Measurements from ENCODE around the gene ASXL1.
"Not testable (repeated sequence)": the region's sequence is repeated elsewhere in the genome, so short reads cannot be mapped to it uniquely, and the experiment has no call there.

ASXL1 gene

DNA sequence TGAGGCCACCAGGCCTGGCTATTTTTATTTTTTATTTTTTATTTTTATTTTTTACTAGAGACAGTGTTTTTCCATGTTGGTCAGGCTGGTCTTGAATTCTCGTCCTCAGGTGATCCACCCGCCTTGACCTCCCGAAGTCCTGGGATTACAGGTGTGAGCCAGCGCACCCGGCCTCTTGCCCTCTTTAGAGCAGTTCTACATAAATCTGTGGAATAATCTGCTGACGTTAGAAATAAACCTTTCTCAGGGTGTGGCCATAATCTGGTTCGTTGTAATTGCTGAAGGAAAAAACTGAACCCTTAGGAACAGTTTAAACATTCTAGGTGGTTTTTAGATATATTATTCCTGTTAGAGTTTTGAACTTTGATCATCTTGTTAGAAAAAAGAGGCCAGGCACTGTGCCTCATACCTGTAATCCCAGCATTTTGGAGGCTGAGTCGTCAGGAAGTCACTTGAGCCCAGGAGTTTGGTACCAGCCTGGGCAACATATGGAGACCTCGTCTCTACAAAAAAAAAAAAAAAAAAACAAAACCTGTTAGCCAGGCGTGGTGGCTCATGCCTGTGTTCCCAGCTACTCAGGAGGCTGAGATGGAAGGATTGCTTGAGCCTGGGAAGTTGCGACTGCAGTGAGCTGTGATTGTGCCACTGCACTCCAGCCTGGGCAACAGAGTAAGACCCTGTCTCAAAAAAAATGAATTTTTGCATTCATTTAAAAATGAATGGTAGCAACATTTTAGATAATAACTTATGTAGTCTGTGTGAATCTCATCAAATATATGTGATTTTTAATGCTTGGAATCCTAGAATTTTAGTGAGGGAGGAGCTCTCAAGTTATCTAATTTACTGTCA, 24.2 kb downstream of the ASXL1 start:
- H3K27ac ChIP-seq, result no peak overlapping the region
- H3K9me3 ChIP-seq (ENCODE audit: severe bottlenecking), result no peaks in the 10 kb centered on the region
- no peaks in the 10 kb centered on the region for H3K27me3 ChIP-seq (ENCODE audit: insufficient read depth, low read depth, severe bottlenecking)
- H3K4me3 ChIP-seq (ENCODE audit: low read depth, low read length), result no peak overlapping the region
- peak; percentile 16 for DNase-seq
- H3K36me3 ChIP-seq, result peaks cover 11% of the 10 kb centered on the region
- TF ChIP-seq, protein P1, sequence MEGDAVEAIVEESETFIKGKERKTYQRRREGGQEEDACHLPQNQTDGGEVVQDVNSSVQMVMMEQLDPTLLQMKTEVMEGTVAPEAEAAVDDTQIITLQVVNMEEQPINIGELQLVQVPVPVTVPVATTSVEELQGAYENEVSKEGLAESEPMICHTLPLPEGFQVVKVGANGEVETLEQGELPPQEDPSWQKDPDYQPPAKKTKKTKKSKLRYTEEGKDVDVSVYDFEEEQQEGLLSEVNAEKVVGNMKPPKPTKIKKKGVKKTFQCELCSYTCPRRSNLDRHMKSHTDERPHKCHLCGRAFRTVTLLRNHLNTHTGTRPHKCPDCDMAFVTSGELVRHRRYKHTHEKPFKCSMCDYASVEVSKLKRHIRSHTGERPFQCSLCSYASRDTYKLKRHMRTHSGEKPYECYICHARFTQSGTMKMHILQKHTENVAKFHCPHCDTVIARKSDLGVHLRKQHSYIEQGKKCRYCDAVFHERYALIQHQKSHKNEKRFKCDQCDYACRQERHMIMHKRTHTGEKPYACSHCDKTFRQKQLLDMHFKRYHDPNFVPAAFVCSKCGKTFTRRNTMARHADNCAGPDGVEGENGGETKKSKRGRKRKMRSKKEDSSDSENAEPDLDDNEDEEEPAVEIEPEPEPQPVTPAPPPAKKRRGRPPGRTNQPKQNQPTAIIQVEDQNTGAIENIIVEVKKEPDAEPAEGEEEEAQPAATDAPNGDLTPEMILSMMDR (IDR thresholded peaks at IDR 0.05; ENCODE audit: low read depth, low read length), result no peak

DNA sequence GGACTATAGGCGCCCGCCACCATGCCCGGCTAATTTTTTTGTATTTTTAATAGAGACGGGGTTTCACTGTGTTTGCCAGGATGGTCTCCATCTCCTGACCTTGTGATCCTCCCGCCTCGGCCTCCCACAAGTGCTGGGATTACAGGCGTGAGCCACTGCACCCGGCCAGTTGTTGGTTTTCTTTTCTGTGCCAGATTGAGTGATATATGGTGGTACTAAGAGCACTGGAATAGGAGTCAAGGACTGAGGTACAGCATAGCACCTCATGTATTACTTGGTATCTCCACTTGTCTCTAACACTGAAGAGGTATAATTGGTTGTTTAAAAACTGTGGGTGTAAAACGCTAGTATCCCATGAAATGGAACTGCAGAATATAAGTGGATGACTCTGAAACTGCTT, 25.3 kb downstream of the ASXL1 start:
- H3K9me3 ChIP-seq (ENCODE audit: severe bottlenecking); H3K27me3 ChIP-seq (ENCODE audit: insufficient read depth, low read depth, severe bottlenecking); H3K27ac ChIP-seq; DNase-seq; H3K4me3 ChIP-seq (ENCODE audit: low read depth, low read length): not testable (repeated sequence)
- H3K36me3 ChIP-seq, result peaks cover 11% of the 10 kb centered on the region

DNA sequence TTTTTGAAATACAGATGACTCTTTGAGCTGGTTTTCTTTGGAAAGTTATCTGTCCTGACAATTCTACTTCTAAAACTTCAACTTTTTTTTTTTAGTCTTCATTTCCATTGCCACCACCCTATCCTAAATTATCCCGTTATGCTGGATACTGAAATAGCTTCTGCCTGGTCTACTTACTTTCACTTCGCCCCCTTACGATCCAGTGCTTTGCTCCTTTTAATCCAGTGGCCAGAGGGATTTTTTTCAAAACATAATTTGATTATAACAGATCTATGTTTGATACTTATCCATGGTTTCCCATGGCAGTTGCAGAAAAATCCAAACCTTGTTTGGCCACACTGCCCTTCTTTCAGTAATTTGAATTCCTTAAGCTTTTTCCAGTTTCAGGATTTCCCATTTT, 27.4 kb downstream of the ASXL1 start:
- no peak overlapping the region for H3K27ac ChIP-seq
- peaks cover 12% of the 10 kb centered on the region for H3K36me3 ChIP-seq
- H3K27me3 ChIP-seq (ENCODE audit: insufficient read depth, low read depth, severe bottlenecking), result no peaks in the 10 kb centered on the region
- TF ChIP-seq, protein P1 (IDR thresholded peaks at IDR 0.05; ENCODE audit: low read depth, low read length), result no peak
- no peak for DNase-seq
- no peak overlapping the region for H3K4me3 ChIP-seq (ENCODE audit: low read depth, low read length)
- no peaks in the 10 kb centered on the region for H3K9me3 ChIP-seq (ENCODE audit: severe bottlenecking)

DNA sequence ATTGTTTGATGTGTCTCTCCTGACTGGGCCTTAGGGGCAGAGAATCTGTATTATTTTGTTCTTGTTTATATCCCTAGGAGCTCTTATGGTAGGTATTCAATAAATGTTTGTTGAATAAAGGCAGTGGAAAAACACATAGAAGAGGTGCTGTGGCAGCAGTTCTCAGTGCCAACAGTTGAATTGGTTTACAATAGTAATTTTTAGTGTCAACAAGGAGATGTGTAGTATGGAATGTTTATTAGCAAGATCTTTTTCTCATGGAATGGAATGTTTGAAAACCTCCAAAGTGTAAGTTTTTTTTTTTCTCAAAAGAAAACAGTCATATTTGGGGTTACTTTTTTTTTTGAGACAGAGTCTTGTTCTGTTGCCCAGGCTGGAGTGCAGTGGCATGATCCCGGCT, 28.0 kb downstream of the ASXL1 start:
- Histone ChIP-seq H3K36me3 (peaks cover 14% of the 10 kb centered on the region), H3K4me3 (ENCODE audit: low read depth, low read length) (no peak overlapping the region), H3K27ac (no peak overlapping the region), H3K27me3 (ENCODE audit: insufficient read depth, low read depth, severe bottlenecking) (no peaks in the 10 kb centered on the region), H3K9me3 (ENCODE audit: severe bottlenecking) (no peaks in the 10 kb centered on the region)
- no peak for DNase-seq
- TF ChIP-seq, protein P1 (IDR thresholded peaks at IDR 0.05; ENCODE audit: low read depth, low read length), result no peak

DNA sequence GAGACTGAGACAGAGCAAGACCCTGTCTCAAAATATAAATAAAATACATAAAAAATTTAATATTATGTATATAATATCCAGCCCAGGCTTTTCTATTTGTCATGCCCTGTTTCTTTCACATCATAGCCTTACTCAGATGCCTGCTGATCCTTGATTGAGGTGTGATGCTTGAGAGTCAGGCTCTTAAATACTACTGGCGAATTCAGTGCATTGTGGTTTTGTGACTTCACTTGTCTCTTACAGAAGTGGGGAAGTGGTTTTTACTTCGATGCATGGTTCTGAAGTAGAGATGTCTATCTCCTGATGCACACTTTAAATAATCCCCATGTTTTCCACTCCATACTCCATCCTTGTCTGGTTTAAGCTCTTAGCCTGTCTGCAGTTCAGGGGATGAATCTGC, 29.1 kb downstream of the ASXL1 start:
- no peak overlapping the region for H3K27ac ChIP-seq
- no peak overlapping the region for H3K4me3 ChIP-seq (ENCODE audit: low read depth, low read length)
- H3K36me3 ChIP-seq, result peaks cover 19% of the 10 kb centered on the region
- no peaks in the 10 kb centered on the region for H3K27me3 ChIP-seq (ENCODE audit: insufficient read depth, low read depth, severe bottlenecking)
- DNase-seq, result no peak
- no peaks in the 10 kb centered on the region for H3K9me3 ChIP-seq (ENCODE audit: severe bottlenecking)
- TF ChIP-seq, protein P1 (IDR thresholded peaks at IDR 0.05; ENCODE audit: low read depth, low read length), result no peak

DNA sequence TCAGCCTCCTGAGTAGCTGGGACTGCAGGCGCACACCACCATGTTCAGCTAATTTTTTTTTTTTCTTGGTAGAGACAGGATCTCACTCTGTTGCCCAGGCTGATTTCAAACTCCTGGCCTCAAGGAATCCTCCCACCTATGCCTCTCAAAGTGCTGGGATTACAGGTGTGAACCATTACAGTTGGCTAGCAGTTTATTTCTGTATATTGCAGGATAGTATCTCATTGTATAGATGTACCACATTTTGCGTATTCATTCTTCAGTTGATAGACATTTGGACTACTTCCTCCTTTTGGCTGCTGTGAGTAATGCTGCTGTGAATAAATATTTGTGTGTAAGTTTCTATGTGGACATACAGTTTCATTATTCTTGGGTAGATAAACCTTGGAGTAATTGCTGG, 32.9 kb downstream of the ASXL1 start:
- TF ChIP-seq, protein P1 (IDR thresholded peaks at IDR 0.05; ENCODE audit: low read depth, low read length), result no peak
- peaks cover 14% of the 10 kb centered on the region for H3K36me3 ChIP-seq
- no peak overlapping the region for H3K27ac ChIP-seq
- no peaks in the 10 kb centered on the region for H3K9me3 ChIP-seq (ENCODE audit: severe bottlenecking)
- H3K4me3 ChIP-seq (ENCODE audit: low read depth, low read length), result no peak overlapping the region
- no peaks in the 10 kb centered on the region for H3K27me3 ChIP-seq (ENCODE audit: insufficient read depth, low read depth, severe bottlenecking)
- DNase-seq, result no peak

Data from WERI-Rb-1 (cell line).